ENCODE results near the gene FAM171A1. TPM values are rescaled to one million over a fixed set of nuclear protein-coding genes. Genes with fewer than 3 reads are reported as not detected.

The FAM171A1 gene
- total and polyA plus RNA-seq, 2 of the 13 experiments (the other 11 are each of a cell fraction or from before 2014, with no cell fraction given), result 21.5 to 34.7 TPM

- TF ChIP-seq, protein P1, sequence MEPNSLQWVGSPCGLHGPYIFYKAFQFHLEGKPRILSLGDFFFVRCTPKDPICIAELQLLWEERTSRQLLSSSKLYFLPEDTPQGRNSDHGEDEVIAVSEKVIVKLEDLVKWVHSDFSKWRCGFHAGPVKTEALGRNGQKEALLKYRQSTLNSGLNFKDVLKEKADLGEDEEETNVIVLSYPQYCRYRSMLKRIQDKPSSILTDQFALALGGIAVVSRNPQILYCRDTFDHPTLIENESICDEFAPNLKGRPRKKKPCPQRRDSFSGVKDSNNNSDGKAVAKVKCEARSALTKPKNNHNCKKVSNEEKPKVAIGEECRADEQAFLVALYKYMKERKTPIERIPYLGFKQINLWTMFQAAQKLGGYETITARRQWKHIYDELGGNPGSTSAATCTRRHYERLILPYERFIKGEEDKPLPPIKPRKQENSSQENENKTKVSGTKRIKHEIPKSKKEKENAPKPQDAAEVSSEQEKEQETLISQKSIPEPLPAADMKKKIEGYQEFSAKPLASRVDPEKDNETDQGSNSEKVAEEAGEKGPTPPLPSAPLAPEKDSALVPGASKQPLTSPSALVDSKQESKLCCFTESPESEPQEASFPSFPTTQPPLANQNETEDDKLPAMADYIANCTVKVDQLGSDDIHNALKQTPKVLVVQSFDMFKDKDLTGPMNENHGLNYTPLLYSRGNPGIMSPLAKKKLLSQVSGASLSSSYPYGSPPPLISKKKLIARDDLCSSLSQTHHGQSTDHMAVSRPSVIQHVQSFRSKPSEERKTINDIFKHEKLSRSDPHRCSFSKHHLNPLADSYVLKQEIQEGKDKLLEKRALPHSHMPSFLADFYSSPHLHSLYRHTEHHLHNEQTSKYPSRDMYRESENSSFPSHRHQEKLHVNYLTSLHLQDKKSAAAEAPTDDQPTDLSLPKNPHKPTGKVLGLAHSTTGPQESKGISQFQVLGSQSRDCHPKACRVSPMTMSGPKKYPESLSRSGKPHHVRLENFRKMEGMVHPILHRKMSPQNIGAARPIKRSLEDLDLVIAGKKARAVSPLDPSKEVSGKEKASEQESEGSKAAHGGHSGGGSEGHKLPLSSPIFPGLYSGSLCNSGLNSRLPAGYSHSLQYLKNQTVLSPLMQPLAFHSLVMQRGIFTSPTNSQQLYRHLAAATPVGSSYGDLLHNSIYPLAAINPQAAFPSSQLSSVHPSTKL (CRISPR knock-in tag; IDR thresholded peaks at IDR 0.05), result peak; percentile 98
- TF ChIP-seq, protein P2, sequence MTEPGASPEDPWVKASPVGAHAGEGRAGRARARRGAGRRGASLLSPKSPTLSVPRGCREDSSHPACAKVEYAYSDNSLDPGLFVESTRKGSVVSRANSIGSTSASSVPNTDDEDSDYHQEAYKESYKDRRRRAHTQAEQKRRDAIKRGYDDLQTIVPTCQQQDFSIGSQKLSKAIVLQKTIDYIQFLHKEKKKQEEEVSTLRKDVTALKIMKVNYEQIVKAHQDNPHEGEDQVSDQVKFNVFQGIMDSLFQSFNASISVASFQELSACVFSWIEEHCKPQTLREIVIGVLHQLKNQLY (CRISPR knock-in tag; IDR thresholded peaks at IDR 0.05), result peak; percentile 45; the same call in 1 of the 2 replicates
- no peak for TF ChIP-seq SP4 (CRISPR knock-in tag; IDR thresholded peaks at IDR 0.05)
- TF ChIP-seq KDM5B (CRISPR knock-in tag; IDR thresholded peaks at IDR 0.05; ENCODE audit: borderline replicate concordance), result no peak
- peak; percentile 91 for TF ChIP-seq ONECUT2 (CRISPR knock-in tag; IDR thresholded peaks at IDR 0.05)
- TF ChIP-seq PPARG (CRISPR knock-in tag; conservative IDR thresholded peaks at IDR 0.05), result peak; percentile 71; the same call in 1 of the 2 replicates
- TF ChIP-seq FOXK2 (IDR thresholded peaks at IDR 0.05), result peak; percentile 79; the same call in 1 of the 2 replicates
- TF ChIP-seq CREM (IDR thresholded peaks at IDR 0.05), result no peak; the same call in none of the 2 replicates
- TF ChIP-seq CREM (CRISPR knock-in tag; IDR thresholded peaks at IDR 0.05), result no peak
- no peak for TF ChIP-seq CCAR2 (optimal IDR thresholded peaks at IDR 0.05; ENCODE audit: low read depth, low read length)
- TF ChIP-seq, protein P3, sequence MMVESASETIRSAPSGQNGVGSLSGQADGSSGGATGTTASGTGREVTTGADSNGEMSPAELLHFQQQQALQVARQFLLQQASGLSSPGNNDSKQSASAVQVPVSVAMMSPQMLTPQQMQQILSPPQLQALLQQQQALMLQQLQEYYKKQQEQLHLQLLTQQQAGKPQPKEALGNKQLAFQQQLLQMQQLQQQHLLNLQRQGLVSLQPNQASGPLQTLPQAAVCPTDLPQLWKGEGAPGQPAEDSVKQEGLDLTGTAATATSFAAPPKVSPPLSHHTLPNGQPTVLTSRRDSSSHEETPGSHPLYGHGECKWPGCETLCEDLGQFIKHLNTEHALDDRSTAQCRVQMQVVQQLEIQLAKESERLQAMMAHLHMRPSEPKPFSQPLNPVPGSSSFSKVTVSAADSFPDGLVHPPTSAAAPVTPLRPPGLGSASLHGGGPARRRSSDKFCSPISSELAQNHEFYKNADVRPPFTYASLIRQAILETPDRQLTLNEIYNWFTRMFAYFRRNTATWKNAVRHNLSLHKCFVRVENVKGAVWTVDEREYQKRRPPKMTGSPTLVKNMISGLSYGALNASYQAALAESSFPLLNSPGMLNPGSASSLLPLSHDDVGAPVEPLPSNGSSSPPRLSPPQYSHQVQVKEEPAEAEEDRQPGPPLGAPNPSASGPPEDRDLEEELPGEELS (CRISPR knock-in tag; IDR thresholded peaks at IDR 0.05), result peak; percentile 95
- peak; percentile 85 for TF ChIP-seq RCOR2 (CRISPR knock-in tag; IDR thresholded peaks at IDR 0.05)
- TF ChIP-seq ZNF121 (CRISPR knock-in tag; IDR thresholded peaks at IDR 0.05), result 0 out of 2 replicates have a peak, but pooled peaks have one; percentile 33
- no peak for TF ChIP-seq ZNF75D (CRISPR knock-in tag; IDR thresholded peaks at IDR 0.05; ENCODE audit: borderline replicate concordance)
- TF ChIP-seq ETV5 (CRISPR knock-in tag; IDR thresholded peaks at IDR 0.05; ENCODE audit: borderline replicate concordance), result peak; percentile 92
- TF ChIP-seq ZMYM2 (CRISPR knock-in tag; IDR thresholded peaks at IDR 0.05), result no peak
- TF ChIP-seq ZNF337 (CRISPR knock-in tag; IDR thresholded peaks at IDR 0.05; ENCODE audit: borderline replicate concordance, low read depth), result peak; percentile 48; the same call in 1 of the 2 replicates
- peak; percentile 64; the same call in 1 of the 2 replicates for TF ChIP-seq IKZF5 (CRISPR knock-in tag; IDR thresholded peaks at IDR 0.05)
- TF ChIP-seq MEF2D (CRISPR knock-in tag; IDR thresholded peaks at IDR 0.05), result 0 out of 2 replicates have a peak, but pooled peaks have one; percentile 29
- no peak for TF ChIP-seq NFE2L1 (CRISPR knock-in tag; IDR thresholded peaks at IDR 0.05; ENCODE audit: borderline replicate concordance)
- TF ChIP-seq CREB1 (IDR thresholded peaks at IDR 0.05), result peak; percentile 74
- peak; percentile 71 for TF ChIP-seq CREB1 (CRISPR knock-in tag; IDR thresholded peaks at IDR 0.05)
- no peak for TF ChIP-seq KLF6 (CRISPR knock-in tag; IDR thresholded peaks at IDR 0.05)
- TF ChIP-seq ZMYM4 (CRISPR knock-in tag; IDR thresholded peaks at IDR 0.05), result peak; percentile 68
- peak; percentile 85 for TF ChIP-seq TCF7 (IDR thresholded peaks at IDR 0.05; ENCODE audit: low read depth)
- TF ChIP-seq ESRRA (CRISPR knock-in tag; IDR thresholded peaks at IDR 0.05; ENCODE audit: low read depth), result peak; percentile 17; the same call in 1 of the 2 replicates
These were observed 26.2 kb downstream of the FAM171A1 start (continued) for GRCh38 chr10:15344876-15345285.
